Fibroblast of gingiva (primary cell): ENCODE data around the gene NEURL1.
"Not testable (repeated sequence)": the region's sequence is repeated elsewhere in the genome, so short reads cannot be mapped to it uniquely, and the experiment has no call there.

Source experiments
- DNase-seq: peaks from one replicate; pipeline ENCODE4 v3.0.0-alpha.2; 2011; ENCODE audit warnings: low read depth

Gene NEURL1

DNA sequence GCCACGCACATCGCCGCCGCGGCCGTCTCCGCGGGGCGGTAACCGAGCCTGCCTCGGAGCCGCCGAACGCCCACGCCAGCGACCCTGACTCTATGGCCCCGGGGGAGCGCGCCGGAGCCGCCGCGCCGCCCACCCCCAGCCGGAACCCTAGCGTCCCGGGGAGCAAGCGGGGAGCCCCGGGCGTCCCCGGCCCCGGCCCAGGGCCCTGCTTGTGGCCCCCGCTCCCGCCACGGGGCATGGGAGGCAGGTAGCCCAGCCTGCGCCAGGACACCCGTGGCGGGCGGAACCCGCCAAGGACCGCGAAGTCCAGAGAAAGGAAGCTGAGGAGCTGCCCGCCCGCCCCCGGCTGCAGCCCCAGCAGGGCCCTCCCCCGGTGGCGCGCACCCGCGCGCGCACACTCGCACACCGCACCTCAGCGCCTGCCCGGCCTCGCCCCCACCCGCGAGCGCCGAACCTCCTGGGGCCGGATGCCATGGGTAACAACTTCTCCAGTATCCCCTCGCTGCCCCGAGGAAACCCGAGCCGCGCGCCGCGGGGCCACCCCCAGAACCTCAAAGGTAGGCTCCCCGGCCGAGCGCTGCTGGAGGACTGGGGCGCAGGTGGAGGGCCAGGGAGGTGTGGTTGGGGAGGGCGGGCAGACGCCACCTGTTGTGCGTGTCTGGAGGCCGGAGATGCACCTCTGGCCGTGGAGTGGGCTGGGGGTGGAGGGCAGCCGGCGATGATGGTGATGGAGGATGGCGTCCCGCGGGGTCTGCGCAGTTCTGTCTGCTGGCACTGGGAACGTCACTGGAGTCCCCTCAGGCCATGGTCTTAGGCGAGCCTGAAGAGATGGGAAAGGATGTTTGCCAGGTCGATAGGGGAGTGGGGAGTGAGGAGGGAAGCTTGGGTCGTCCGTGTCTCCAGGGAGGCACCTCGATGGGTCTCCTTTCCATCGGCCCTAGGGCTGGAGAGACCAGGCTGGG, 692 bp downstream of the NEURL1 start:
- no peak for DNase-seq

DNA sequence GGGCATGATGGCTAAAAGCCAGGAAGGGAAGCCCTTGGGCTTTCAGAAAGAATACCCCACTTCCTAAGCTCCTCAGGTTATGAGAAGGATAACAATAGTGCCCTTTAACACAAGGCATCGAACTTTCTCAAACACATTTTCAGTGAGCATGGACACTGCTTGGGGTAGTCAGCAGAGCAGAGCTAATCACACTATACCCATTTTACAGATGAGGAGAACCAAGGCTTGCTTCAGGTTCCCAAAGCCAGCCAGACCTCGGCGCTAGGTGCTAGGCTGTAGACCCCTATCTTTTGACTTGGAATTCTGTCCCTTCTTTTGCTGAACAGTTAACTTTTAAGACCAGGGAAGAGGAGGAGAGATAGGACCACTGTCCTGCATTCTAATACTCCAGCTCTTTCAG, 1.8 kb downstream of the NEURL1 start:
- no peak for DNase-seq

DNA sequence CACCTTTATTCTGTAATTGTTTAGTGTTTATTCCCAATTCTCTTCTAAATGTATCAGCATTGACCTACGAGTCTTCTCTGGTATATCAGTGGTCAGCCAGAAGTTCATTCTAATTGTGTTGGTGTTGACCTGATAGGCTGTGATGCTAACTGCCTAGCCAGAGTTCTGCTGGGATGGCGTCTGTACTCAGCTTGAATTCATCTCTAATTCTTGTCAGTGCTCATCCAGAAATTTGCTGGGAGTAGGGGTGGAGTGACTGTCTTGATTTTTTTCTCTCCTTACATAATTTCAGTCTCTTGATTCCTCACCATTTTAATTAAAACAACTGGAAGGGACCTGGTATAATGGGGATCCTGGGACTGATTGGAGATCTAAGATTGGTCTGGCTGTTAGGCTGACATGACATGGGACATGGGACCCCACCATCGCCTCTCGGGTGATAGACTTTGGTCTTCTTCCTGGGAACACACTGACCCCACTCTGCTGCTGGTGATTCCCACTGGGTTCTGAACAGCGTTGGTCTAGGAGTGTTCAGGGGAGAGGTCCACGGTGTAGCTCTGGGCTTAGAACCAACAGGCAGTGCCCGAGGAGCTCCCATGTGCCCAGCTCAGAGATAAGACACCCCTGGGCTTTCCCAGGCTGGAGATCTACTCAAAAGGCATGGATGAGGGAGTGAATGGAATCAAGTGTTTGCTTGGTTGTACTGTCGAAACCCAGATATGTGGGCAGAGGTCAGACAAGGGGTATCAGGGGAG, 3.8 kb downstream of the NEURL1 start:
- DNase-seq = no peak

DNA sequence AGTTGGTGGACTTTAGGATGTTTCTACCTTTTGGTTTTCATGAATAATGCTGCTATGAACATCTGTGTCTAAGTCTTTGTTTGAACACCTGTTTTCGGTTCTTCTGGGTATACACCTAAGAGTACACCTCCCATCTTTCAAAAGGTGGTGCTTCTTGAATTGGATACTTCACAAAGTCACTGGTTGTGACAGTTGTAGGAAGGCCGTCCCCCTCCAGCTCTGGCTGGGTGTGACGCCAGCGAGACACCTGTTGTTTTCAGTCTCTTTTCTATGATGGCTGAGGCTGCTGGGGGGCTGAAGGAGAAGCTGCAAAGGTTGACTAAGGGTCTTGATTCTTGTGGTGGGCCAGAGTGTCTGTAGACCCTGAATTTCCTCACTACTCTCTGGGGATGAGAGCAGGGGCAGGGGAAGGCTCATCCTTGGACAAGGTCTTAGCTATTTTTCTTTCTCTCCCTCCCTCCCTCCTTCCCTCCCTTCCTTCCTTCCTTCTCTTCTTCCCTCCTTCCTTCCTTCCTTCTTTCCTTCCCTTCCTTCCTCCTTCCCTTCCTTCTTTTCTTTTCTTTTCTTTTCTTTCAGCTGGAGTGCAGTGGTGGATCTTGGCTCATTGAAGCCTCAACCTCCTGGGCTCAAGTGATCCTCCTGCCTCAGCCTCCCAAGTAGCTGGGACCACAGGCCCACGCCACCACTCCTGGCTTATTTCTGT, 5.6 kb downstream of the NEURL1 start:
- DNase-seq = no peak

DNA sequence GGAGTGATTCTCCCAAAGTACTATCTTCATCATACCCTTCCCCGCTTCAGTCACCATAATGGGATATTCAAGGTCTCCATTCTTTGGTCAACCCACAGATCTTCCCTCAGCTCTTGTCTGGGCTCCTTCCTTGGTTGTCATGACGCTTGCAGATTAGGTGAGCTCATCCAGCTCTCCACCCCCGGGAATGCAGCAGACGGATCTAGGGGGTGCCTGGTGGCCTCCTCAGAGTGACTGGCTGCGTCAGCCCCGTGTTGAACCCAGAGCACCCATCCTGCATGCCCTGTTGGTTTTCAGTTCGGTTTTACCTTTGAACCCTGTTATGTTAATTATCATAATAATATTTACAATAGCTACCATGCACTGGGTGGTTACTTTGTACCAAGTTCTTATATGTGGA, 6.4 kb downstream of the NEURL1 start:
- DNase-seq = no peak

DNA sequence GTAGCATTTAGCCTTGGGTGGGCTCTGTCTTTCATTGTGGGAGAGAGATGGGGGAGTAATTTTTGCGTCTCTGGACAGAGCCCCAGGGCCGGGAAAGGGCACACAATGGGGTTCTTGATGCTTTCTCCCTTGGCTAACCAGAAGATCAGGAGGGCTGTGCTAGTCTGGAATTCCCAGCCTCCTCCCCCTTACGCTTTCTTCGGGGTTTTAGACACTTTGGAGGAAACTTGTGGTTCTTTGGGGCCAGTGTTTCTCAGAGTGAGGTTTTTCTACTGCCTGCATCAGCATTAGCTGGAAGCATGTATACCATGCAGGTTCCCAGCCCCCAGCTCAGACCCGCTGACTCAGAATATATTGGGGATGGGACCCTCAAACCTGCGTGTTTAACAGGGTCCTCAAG, 7.0 kb downstream of the NEURL1 start:
- no peak for DNase-seq

DNA sequence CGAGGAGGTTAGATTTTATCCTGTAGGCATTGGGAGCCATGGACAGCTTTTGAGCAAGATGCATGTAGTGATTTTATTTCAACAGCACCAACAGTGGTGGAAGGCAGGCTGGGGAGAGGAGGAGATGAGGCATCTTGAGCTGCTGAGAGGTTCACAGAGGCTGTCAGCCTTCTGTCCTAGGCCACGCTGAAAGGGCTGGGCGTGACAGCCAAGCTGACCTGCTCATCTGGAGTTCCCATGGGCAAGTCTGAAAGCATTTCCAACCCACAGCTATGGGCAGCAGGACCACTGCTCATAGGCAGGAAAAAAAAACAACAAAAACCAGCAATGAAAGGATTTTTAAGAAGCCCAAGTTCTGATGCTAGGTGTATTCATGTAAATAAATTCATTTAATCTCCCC, 7.7 kb downstream of the NEURL1 start:
- no peak for DNase-seq

DNA sequence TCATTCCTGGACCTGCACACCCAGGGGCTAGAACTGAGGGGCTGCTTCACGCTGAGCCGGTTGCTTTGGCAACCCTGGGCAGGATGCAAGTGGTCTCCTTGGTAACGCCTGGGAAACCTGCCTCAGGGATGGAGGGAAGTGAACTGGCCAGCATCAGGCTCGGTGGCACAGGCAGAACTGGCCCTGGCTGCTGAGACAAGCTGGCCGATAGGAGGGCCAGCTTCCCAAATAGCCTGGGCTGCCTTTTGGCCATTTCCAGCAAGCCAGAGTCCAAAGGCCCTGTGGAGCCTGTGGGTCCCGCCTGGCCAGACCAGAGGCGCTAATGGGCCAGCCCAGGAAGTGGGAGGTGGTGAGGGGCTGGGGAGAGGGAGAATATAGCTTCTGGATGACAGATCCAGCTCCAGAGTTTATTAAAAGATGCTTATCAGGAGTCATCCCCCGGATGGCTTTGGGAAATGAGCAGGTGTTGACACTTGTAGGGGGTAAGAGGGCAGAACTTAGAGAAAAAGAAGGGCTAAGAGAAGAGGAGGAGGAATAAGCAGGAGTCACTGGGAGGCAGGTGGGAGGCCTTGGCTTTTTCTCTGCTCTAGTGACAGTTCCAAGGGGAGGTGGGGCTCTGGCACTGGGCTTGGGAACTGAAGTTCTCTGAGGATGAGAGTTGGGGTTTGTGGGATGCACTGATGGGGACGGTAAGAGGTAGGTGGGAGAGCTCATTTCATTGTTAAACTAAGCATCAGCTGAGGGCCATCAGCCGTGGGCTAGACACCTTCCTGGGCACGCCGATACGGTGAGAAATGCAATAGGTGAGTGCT, 9.6 kb downstream of the NEURL1 start:
- DNase-seq = no peak

DNA sequence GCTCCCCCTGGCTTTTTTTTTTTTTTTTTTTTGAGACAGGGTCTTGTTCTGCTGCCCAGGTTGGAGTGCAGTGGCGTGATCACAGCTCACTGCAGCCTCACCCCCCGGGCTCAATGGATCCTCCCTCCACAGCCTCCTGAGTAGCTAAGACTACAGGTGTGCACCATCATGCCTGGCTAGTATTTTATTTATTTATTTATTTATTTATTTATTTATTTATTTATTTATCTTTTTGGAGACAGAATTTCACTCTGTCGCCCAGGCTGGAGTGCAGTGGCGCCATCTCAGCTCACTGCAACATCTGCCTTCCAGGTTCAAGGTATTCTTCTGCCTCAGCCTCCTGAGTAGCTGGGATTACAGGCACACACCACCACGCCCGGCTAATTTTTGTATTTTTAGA, 10.3 kb downstream of the NEURL1 start:
- not testable (repeated sequence) for DNase-seq

DNA sequence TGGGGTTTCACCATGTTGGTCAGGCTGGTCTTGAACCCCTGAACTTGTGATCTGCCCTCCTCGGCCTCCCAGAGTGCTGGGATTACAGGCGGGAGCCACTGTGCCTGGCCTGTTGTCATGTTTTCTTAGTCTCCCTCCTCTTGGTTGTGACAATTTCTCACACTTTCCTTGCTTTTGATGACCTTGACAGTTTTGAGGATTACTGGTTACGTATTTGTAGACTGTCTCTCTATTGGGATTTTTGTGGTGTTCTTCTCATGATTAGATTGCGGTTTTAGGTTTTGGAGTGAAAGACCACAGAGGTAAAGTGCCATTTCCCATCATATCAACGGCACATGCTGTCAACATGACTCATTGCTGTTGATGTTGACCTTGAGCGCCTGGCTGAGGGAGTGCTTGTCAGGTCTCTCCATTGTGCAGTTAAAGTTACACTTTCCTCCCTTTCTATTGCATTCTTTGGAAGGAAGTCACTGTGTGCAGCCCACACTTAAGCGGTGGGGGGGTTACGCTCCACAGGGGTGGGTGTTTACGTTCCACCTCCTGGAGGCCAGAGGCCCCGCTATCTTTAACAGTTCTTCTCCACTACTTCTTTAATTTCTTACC, 10.8 kb downstream of the NEURL1 start:
- DNase-seq = peak; percentile 8

DNA sequence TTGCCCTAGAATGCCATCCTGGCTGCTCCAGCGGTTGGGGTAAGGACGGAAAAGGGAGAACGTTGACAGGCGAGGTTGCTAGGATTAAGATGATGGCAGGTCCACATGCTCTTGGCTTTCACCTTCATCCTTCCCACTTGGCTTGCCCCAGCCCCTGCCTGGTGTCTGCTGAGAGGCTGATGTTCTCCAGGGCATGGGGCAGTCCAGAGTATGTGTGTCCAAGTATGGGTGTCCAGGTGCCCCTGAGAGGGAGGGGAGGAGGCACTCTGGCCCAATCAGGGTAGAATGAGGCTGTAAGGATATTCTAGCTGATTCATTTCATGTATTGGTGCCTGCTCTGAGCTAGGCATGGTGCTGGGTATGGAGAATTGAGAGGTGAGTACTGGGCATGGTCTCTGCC, 12.6 kb downstream of the NEURL1 start:
- DNase-seq = no peak

DNA sequence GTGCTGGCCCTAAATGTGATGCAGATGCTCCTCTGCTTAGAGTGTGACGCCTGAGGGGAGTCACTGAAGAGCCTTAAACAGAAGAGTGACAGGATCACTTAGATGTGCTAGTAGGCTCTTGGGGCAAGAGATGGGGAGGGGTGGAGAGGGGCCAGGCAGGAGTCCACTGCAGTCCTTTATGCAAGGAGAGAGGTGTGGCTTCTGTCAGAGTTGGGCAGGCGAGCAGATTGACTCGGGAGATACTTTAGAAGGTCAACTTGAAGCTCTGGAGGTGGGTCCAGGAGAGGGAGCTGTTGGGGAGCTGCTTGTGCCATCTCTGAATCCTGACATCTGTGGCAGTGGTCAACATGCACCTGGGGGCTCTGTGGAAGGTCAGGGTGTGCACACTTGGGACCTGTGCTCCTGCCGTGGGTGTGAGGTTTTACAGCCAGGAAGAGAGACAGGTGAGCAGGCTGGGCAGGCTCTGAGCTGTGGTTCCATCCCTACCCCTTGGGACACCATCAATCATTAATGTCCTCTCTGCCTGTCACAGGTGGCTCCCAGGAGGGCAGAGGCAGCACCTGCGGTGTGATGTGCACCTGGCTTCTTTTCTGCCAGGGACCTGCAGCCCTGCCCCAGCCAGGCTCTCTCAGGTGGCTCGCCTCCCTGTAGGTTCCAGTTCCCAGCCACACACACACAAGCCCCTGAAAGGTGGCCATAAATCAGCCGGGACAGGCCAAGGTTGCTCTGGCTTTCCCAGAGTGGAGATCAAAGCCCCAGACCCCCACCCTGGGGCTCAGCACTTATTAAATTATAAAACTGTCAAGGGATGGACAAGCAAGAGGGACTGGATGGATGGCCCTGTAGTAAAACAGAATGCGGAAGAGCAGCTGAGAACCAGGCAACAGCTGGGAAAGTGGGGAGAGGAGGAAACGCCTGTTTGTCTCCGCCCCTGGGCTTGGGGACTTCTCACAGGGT, 14.0 kb downstream of the NEURL1 start:
- no peak for DNase-seq

DNA sequence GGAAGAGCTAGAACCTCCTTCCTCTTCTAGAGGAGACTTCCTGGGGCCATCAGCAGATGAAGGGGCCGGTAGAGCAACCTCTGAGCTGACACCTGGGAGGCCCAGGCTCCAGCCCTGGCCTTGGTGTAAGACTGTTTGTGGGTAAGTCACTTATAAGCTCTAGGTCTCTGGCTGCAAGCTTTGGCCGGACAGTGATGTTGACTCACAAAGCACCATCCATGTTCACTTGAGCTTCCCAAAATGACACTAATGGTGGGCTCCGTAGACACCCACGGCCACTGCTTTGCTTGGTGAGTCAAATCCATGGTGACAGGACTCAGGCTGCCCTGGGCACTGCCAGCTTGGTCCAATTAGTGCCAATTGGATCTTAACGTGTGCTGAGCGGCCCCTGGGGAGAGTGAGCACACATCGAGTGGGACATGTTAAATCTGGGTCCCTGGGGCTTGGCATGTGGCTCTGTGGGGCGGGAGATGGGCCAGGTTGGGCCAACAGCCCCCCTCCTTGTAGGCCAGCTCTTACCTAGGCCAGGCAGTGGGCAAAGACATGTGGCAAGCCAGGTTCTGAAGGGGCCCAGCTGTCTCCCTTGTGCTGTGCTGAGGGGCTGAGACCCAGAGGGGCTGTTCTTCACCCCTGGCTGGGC, 16.7 kb downstream of the NEURL1 start:
- no peak for DNase-seq

DNA sequence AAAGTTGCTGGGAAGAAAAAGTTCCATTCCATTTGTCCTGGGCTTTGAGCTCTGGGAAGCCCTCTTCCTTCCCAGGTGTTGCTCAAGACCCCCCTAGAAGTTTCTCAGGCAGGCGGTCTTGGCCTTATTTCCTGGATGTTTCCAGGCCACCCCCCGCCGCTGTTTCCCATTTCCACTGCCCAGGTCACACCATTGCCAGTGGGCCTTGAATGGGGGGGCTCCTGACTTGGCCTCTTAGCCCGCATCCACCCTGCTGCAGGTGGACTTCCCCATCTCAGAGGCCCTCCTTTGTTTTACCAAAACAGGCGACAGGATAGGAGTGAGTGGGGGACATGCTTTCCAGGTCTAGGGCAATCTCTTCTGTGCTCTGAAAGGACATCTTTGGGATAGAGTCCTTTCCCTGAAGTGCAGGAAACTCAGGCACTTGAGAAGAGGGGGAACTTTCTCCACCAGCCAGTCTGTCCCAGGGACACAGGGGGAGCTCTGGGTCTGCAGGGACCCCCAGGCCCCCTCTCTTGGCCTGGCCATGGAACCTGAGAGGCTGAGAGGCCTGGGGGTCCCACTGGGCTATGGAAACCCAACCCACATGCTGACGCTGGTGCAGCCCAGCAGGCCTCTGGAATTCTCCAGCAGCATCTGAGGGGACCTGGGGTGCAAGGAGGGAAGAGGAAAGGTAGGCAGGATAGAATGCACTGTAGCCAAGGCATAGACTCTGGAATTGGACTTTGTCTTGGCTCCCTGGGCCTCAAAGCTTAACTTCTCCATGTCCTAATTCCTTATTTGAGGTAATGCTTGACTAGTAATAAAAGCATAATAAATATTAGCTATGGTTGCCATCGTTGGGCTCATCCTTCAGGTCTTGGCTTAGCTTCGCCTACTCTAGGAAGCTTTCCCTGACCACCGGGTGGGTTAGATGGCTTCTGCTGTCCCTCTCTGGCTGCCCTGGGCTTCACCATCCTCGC, 17.6 kb downstream of the NEURL1 start:
- DNase-seq = no peak

DNA sequence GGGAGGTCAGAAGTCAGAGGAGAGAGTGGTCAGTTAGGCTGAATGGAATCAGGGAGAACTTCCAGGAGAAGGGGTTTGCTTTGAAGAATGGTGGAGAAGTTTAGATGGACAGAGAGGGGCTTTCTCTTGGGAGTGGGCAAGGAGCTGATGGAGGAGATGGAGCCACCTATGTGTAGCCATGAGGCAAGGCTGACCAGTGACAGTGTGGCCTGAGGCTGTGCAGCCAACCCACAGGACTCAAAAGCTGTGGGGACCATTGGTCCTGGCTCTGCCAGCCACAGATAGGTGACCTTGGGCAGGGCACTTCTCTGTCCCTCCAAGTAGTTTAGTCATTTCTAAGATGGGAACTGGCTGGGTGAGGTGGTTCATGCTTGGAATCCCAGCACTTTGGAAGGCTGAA, 18.7 kb downstream of the NEURL1 start:
- no peak for DNase-seq

DNA sequence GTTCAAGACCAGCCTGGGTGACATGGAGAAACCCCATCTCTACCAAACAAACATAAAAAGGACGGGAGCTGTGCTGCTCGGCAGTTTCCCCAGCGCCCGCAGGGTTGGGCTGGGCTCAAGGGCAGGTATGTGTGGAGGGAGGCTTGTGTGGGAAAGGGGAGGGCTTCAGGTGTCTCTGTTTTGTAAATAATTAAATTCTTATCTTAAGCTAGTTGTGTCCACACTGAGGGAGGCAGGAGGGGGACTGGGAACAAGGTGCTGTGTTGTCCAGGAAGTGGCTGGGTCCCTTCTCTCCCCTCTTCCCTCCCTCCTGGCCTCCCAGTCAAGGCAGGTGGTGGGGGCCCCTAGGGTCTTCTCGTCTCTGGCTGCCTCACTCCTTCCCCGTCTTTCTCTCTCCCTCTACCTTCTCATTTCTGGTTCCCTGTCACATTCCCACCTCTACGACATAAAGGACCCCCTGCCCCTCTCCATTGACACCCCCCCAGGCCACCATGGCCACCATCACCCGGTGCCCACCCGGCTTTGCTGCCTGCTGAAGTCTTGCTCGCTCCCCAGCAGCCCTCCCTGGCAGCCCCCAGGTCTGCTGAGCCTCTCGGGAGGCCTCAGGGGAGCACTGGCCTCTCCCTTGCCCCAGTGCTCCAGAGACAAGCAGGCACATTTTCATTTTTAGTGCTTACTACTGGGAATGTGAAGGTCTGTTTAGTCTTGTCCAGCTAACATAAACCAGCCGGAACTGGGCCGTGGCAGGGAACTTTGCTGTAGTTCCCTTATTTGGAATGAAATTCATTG, 19.3 kb downstream of the NEURL1 start:
- DNase-seq = no peak

DNA sequence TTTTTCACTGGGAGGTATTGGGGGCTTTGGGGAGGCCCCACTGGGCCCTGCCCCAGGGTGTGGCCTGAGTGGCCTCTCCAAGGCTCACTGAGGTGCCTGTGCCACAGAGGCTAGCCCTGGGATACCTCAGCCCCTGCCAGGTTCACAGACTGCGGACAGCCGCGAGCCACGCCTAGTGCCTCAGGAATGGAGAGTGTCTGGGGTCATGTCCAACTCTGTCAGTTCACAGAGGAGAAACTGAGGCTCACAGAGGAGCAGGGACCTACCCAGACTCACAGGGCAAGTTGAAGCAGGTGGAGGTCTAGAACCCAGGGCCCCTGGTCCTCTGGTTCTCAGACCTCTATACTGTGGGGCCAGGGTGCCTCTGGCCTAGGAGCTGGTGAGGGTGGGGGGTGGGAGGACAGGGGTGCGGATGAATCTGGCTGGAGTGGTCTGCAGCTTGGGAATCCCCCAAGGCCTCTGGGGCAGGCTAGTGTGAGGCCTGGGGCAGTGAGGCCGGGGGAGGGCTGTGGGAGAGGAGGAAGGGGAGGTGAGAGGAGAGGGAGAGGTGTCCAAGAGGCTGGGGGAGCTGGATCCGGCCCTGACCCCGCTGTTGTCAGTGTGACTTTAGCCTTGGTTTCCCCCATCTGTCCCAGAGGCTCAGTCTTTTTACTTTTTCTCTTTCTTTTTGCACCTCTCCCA, 20.0 kb downstream of the NEURL1 start:
- no peak for DNase-seq
